Loucy (cell line): ENCODE data around the gene ADAMTS6.

Source experiments
- EZH2phosphoT487 ChIP-seq: fragments of 200-600 bp; IDR thresholded peaks from 2 replicates; pipeline ENCODE4 v1.6.1; 2018; ENCODE audit warnings: antibody characterized with exemption, mild to moderate bottlenecking, moderate library complexity, borderline replicate concordance
- TF ChIP-seq, protein P1 (sequence below): fragments of 200-600 bp; sonication (generic); conservative IDR thresholded peaks from 2 replicates; pipeline ENCODE4 v1.5.1; 2014; ENCODE audit warnings: mild to moderate bottlenecking, antibody characterized with exemption, low read length

DNA sequence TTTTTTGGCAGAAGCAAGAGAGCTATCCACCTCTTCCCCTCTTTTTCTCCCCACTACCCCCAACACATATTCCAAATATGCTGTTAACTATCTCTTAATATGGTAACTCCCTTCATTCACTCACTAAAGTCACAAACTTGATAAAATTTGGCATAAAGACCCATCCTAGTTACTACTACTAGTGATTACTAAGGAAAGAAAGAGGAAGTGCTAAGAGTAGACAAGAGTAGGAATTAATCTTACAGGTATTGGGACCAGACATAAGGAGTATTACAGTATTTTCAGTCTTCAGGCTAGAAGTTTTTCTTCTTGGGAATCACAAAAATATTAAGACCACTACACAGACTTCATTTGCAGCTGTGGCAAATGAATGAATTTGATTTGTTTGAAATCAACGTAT is 2.2 kb downstream of the ADAMTS6 start:
- TF ChIP-seq, protein P1, sequence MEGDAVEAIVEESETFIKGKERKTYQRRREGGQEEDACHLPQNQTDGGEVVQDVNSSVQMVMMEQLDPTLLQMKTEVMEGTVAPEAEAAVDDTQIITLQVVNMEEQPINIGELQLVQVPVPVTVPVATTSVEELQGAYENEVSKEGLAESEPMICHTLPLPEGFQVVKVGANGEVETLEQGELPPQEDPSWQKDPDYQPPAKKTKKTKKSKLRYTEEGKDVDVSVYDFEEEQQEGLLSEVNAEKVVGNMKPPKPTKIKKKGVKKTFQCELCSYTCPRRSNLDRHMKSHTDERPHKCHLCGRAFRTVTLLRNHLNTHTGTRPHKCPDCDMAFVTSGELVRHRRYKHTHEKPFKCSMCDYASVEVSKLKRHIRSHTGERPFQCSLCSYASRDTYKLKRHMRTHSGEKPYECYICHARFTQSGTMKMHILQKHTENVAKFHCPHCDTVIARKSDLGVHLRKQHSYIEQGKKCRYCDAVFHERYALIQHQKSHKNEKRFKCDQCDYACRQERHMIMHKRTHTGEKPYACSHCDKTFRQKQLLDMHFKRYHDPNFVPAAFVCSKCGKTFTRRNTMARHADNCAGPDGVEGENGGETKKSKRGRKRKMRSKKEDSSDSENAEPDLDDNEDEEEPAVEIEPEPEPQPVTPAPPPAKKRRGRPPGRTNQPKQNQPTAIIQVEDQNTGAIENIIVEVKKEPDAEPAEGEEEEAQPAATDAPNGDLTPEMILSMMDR: no peak
- no peak for TF ChIP-seq EZH2phosphoT487
